HepG2 (cell line): ENCODE results near the gene LANCL2. TPM values are rescaled to one million over a fixed set of nuclear protein-coding genes. Genes with fewer than 3 reads are reported as not detected.

Source experiments
- ARHGAP35 ChIP-seq: sonication (generic); formaldehyde crosslinking; IDR thresholded peaks from 2 replicates; pipeline ENCODE4 v1.9.0; 2022; ENCODE audit warnings: mild to moderate bottlenecking, inconsistent platforms, moderate library complexity, missing genetic modification reagents, borderline replicate concordance
- ARNT2 ChIP-seq: sonication (generic); formaldehyde crosslinking; IDR thresholded peaks from 2 replicates; pipeline ENCODE4 v1.8.0; 2022; ENCODE audit warnings: mild to moderate bottlenecking, low read depth, missing genetic modification reagents, moderate library complexity
- CHD2 ChIP-seq: IDR thresholded peaks from 2 replicates; pipeline ENCODE4 v1.6.1; 2011; ENCODE audit warnings: low read depth, low read length, improper control_type of control experiment
- DDIT3 ChIP-seq: sonication (generic); formaldehyde crosslinking; IDR thresholded peaks from 2 replicates; pipeline ENCODE4 v1.4.0; 2020; ENCODE audit warnings: mild to moderate bottlenecking, missing genetic modification reagents
- FOSL1 ChIP-seq: sonication (generic); formaldehyde crosslinking; IDR thresholded peaks from 2 replicates; pipeline ENCODE4 v1.9.0; 2021; ENCODE audit warnings: missing genetic modification reagents, borderline replicate concordance
- HNF4G ChIP-seq, 2 experiments: sonication (generic) in 1 of 2; formaldehyde crosslinking in 1 of 2; IDR thresholded peaks; 2 replicates each; pipeline versions ENCODE4 v1.4.0 to v1.6.1; 2011 to 2020; ENCODE audit warnings: borderline replicate concordance in 2 of 2, low read depth in 2 of 2, mild to moderate bottlenecking in 2 of 2, low read length in 1 of 2, missing genetic modification reagents in 1 of 2, moderate library complexity in 1 of 2
- IRX3 ChIP-seq: sonication (generic); formaldehyde crosslinking; IDR thresholded peaks from 2 replicates; pipeline ENCODE4 v1.8.1; 2023; ENCODE audit warnings: mild to moderate bottlenecking, low read depth, missing genetic modification reagents, borderline replicate concordance
- MTF2 ChIP-seq: sonication (generic); formaldehyde crosslinking; IDR thresholded peaks from 2 replicates; pipeline ENCODE4 v1.5.0; 2020; ENCODE audit warnings: missing genetic modification reagents, borderline replicate concordance
- POLR2AphosphoS5 ChIP-seq: IDR thresholded peaks from 2 replicates; pipeline ENCODE4 v1.6.1; 2012; ENCODE audit warnings: low read depth, low read length
- PRDM15 ChIP-seq: sonication (generic); formaldehyde crosslinking; IDR thresholded peaks from 2 replicates; pipeline ENCODE4 v1.4.0; 2020; ENCODE audit warnings: missing genetic modification reagents
- RBM39 ChIP-seq: fragments of 200-400 bp; formaldehyde crosslinking; IDR thresholded peaks from one replicate; pipeline ENCODE4 v1.6.1; 2018; ENCODE audit warnings: antibody characterized with exemption, mild to moderate bottlenecking, low read depth, low read length; ENCODE audit not compliant: poor library complexity, severe bottlenecking
- TAF1 ChIP-seq: sonication (generic); formaldehyde crosslinking; IDR thresholded peaks from 2 replicates; pipeline ENCODE4 v1.4.0; 2020; ENCODE audit warnings: missing genetic modification reagents
- ZBTB14 ChIP-seq: sonication (generic); formaldehyde crosslinking; IDR thresholded peaks from 2 replicates; pipeline ENCODE4 v1.4.0; 2020; ENCODE audit warnings: missing genetic modification reagents
- ZBTB33 ChIP-seq: sonication (generic); formaldehyde crosslinking; IDR thresholded peaks from 2 replicates; pipeline ENCODE4 v1.4.0; 2020; ENCODE audit warnings: missing genetic modification reagents
- ZNF33B ChIP-seq: sonication (generic); formaldehyde crosslinking; IDR thresholded peaks from 2 replicates; pipeline ENCODE4 v1.5.1; 2020; ENCODE audit warnings: mild to moderate bottlenecking, missing genetic modification reagents
- ZNF468 ChIP-seq: sonication (generic); formaldehyde crosslinking; IDR thresholded peaks from 2 replicates; pipeline ENCODE4 v1.8.0; 2022; ENCODE audit warnings: mild to moderate bottlenecking, moderate library complexity, missing genetic modification reagents
- ZNF691 ChIP-seq: sonication (generic); formaldehyde crosslinking; IDR thresholded peaks from 2 replicates; pipeline ENCODE4 v1.4.0; 2020; ENCODE audit warnings: missing genetic modification reagents, low read depth, mild to moderate bottlenecking, borderline replicate concordance
- ZNF816 ChIP-seq: sonication (generic); formaldehyde crosslinking; IDR thresholded peaks from 2 replicates; pipeline ENCODE4 v1.8.0; 2022; ENCODE audit warnings: missing genetic modification reagents, mild to moderate bottlenecking, borderline replicate concordance
- polyA plus RNA-seq, 8 experiments: library from polyadenylated mRNA; depleted of rRNA in 3 of 8; stranded (reverse) in 7 of 8; unstranded in 1 of 8; fragments of >200 nt; fragmentation: Illumina TruSeq in 4 of 8; extraction: Trizol in 4 of 8; gene quantifications; 2 replicates each; pipeline versions ENCODE4 v1.2.1 to v1.2.3, GENCODE V29; 2011 to 2016; ENCODE audit warnings: low read depth in 4 of 8, missing spikeins in 1 of 8, mixed read lengths in 1 of 8; ENCODE audit not compliant: insufficient read depth in 1 of 8
- total RNA-seq, 5 experiments: library from RNA; depleted of rRNA; stranded (reverse); fragments of >200 nt; fragmentation: Illumina TruSeq; extraction: Trizol; gene quantifications; 2 replicates each; pipeline ENCODE4 v1.2.3, GENCODE V29; 2016; ENCODE audit warnings: low read depth in 1 of 5

Gene LANCL2
- total and polyA plus RNA-seq, 2 of the 13 experiments (the other 11 are each of a cell fraction or from before 2014, with no cell fraction given) = 10.0 to 13.8 TPM

GRCh38 chr7:55365675-55366460 is 731 bp downstream of the LANCL2 start (continued):
- peak; percentile 64 for TF ChIP-seq ZNF691 (CRISPR knock-in tag)
- peak; percentile 81; the same call in 1 of the 2 replicates for TF ChIP-seq MTF2
- TF ChIP-seq HNF4G (IDR thresholded peaks at IDR 0.05; ENCODE audit: borderline replicate concordance, low read depth, low read length) = no peak
- no peak for TF ChIP-seq HNF4G (CRISPR knock-in tag; IDR thresholded peaks at IDR 0.05; ENCODE audit: borderline replicate concordance, low read depth)
- TF ChIP-seq ZBTB33 = no peak
- 0 out of 2 replicates have a peak, but pooled peaks have one; percentile 84 for TF ChIP-seq ZNF468 (CRISPR knock-in tag)
- peak; percentile 63; the same call in 1 of the 2 replicates for TF ChIP-seq ZNF816 (CRISPR knock-in tag)
- TF ChIP-seq ZBTB14 (CRISPR knock-in tag) = peak; percentile 94
- peak; percentile 74; the same call in 1 of the 2 replicates for TF ChIP-seq ARNT2
- peak; percentile 60 for TF ChIP-seq CHD2
- TF ChIP-seq RBM39 = peak; percentile 95
- no peak for TF ChIP-seq DDIT3
- TF ChIP-seq IRX3 (CRISPR knock-in tag) = 0 out of 2 replicates have a peak, but pooled peaks have one; percentile 40
- 0 out of 2 replicates have a peak, but pooled peaks have one; percentile 19 for TF ChIP-seq FOSL1 (CRISPR knock-in tag)
- peak; percentile 64; the same call in 1 of the 2 replicates for TF ChIP-seq PRDM15 (CRISPR knock-in tag)
- no peak for TF ChIP-seq ZNF33B (CRISPR knock-in tag)
- TF ChIP-seq TAF1 (CRISPR knock-in tag) = peak; percentile 85
- TF ChIP-seq POLR2AphosphoS5 = peak; percentile 84
- peak; percentile 87 for TF ChIP-seq ARHGAP35 (CRISPR knock-in tag)
